Measurements from ENCODE around the gene CYYR1.

Gene CYYR1

DNA sequence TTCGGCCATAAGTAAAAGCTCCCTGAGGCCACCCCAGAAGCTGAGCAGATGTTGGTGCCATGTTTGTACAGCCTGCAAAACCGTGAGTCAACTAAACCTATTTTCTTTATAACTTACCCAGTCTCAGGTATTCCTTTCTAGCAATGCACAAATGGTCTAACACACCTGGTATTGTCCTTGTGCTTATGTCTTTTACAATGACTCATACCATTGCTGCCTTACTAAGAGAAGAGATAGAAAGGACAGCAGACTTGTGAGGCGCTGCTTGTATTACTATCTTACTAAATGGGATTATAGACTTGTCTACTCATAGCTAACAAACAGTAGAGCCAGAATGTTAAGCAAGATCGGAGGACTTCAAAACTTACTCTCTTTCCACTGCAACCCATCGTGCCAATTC, 18.5 kb upstream of the CYYR1 start:
- Histone ChIP-seq H3K36me3 (ENCODE audit: insufficient read depth, low read length) (no peaks in the 10 kb centered on the region), H3K4me3 (no peak overlapping the region), H3K27ac (no peak overlapping the region), H3K9me3 (ENCODE audit: low read depth, low read length) (no peaks in the 10 kb centered on the region), H3K9ac (ENCODE audit: insufficient read length) (no peak overlapping the region)
- no peak for DNase-seq (ENCODE audit: low read depth, low spot score)
- TF ChIP-seq FOXP2 (optimal IDR thresholded peaks at IDR 0.05; ENCODE audit: control extremely low read depth, extremely low read length, insufficient read depth) (no peak), POLR2AphosphoS5 (IDR thresholded peaks at IDR 0.05; ENCODE audit: borderline replicate concordance, low read depth, low read length) (no peak), EZH2 (IDR thresholded peaks at IDR 0.05) (no peak)

DNA sequence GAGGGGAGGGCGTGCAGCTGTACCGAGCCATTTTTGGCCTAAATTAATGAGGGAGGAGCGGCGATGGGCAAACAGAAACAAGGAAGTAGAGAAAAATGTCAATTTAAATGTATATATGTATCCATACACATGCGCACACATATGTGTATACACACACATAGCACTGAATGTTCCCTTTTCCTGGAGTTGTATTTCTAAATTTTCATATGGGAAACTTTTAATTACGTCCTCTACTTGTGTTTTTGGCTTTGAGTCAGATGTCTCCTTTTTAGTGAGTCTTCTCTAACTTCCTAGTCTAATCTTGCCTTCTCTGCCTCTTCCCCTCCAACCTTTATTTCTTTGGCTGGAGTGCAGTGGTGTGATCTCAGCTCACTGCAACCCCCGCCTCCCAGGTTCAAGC, 15.4 kb upstream of the CYYR1 start:
- Histone ChIP-seq H3K9ac (ENCODE audit: insufficient read length) (peak overlapping the region; percentile 22), H3K36me3 (ENCODE audit: insufficient read depth, low read length) (no peaks in the 10 kb centered on the region), H3K9me3 (ENCODE audit: low read depth, low read length) (no peaks in the 10 kb centered on the region), H3K4me3 (no peak overlapping the region), H3K27ac (no peak overlapping the region; the same call in 1 of the 2 replicates)
- TF ChIP-seq EZH2 (IDR thresholded peaks at IDR 0.05) (no peak), POLR2AphosphoS5 (IDR thresholded peaks at IDR 0.05; ENCODE audit: borderline replicate concordance, low read depth, low read length) (no peak), FOXP2 (optimal IDR thresholded peaks at IDR 0.05; ENCODE audit: control extremely low read depth, extremely low read length, insufficient read depth) (no peak)
- no peak for DNase-seq (ENCODE audit: low read depth, low spot score)

DNA sequence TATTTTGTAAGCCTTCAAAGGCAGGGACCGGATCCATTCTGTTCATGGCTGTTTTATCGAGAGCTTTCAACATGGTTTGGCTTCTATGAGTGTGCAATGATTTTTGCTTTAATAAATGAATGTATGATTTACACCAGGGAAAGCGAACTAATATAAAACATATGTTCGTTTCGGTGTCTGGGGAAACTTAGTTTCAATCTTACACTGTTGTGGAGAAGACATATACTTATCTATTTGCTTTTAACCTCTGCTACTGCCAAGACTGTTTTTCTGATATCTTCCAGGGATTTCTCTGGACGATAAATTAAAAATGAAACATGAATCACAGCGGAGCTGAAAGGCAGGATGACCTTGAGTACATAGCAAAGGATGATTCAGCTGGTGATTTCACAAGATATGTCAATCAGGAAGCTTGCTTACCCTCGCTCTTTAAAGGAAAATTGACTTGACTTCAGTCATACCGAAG, 14.7 kb upstream of the CYYR1 start:
- TF ChIP-seq EZH2 (IDR thresholded peaks at IDR 0.05) (no peak), FOXP2 (optimal IDR thresholded peaks at IDR 0.05; ENCODE audit: control extremely low read depth, extremely low read length, insufficient read depth) (no peak), POLR2AphosphoS5 (IDR thresholded peaks at IDR 0.05; ENCODE audit: borderline replicate concordance, low read depth, low read length) (no peak)
- no peaks in the 10 kb centered on the region for H3K36me3 ChIP-seq (ENCODE audit: insufficient read depth, low read length)
- H3K4me3 ChIP-seq, result peak overlapping the region; percentile 64
- H3K9ac ChIP-seq (ENCODE audit: insufficient read length), result peak overlapping the region; percentile 22
- no peaks in the 10 kb centered on the region for H3K9me3 ChIP-seq (ENCODE audit: low read depth, low read length)
- DNase-seq (ENCODE audit: low read depth, low spot score), result peak; percentile 66
- peak overlapping the region; percentile 56 for H3K27ac ChIP-seq

DNA sequence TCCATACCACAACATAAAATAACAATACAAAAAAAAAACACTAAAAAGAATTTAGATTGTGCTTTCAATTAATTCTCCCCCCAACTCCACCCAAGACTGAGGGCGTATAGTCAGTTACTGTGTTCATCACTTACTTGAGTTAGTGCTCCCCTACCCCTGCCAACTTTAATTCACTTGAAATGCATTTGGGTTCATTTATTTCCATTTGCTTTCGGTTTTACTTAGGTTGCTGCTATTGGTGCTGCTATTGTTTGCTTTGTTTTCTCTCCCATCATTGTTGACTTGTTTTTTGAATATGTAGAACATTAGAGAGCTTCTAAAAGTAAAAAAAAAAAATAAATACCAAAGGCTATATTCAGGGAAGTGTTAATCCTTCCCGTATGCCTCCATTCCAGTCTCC, 10.7 kb upstream of the CYYR1 start:
- H3K9me3 ChIP-seq (ENCODE audit: low read depth, low read length), result no peaks in the 10 kb centered on the region; the same call in 1 of the 2 replicates
- no peaks in the 10 kb centered on the region for H3K36me3 ChIP-seq (ENCODE audit: insufficient read depth, low read length)
- H3K4me3 ChIP-seq, result no peak overlapping the region
- TF ChIP-seq EZH2 (IDR thresholded peaks at IDR 0.05), result no peak
- no peak overlapping the region for H3K9ac ChIP-seq (ENCODE audit: insufficient read length)
- H3K27ac ChIP-seq, result no peak overlapping the region
- DNase-seq (ENCODE audit: low read depth, low spot score), result no peak

DNA sequence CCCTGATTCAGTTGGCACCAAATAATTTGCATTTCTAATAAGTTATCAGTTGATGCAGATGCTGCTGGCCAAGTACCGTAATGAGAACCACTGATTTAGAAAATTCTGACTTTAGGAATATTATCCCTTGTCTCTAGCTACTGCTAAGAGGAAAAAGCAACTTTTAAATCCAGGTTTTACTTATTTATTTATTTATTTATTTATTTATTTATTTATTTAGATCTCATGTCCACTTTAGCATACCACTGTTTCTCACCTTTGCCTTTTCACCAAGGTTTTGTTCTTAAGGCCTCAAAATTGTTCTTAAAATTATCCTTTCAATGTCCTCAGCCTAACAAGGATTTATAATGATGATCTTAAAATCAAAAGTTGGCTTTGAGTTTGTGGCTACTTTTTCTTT, 8.7 kb upstream of the CYYR1 start:
- TF ChIP-seq EZH2 (IDR thresholded peaks at IDR 0.05) (no peak), POLR2AphosphoS5 (IDR thresholded peaks at IDR 0.05; ENCODE audit: borderline replicate concordance, low read depth, low read length) (no peak), FOXP2 (optimal IDR thresholded peaks at IDR 0.05; ENCODE audit: control extremely low read depth, extremely low read length, insufficient read depth) (no peak)
- H3K36me3 ChIP-seq (ENCODE audit: insufficient read depth, low read length), result no peaks in the 10 kb centered on the region
- no peak for DNase-seq (ENCODE audit: low read depth, low spot score)
- no peak overlapping the region for H3K4me3 ChIP-seq
- peaks cover 2% of the 10 kb centered on the region; the same call in 1 of the 2 replicates for H3K9me3 ChIP-seq (ENCODE audit: low read depth, low read length)
- H3K27ac ChIP-seq, result no peak overlapping the region
- H3K9ac ChIP-seq (ENCODE audit: insufficient read length), result no peak overlapping the region

DNA sequence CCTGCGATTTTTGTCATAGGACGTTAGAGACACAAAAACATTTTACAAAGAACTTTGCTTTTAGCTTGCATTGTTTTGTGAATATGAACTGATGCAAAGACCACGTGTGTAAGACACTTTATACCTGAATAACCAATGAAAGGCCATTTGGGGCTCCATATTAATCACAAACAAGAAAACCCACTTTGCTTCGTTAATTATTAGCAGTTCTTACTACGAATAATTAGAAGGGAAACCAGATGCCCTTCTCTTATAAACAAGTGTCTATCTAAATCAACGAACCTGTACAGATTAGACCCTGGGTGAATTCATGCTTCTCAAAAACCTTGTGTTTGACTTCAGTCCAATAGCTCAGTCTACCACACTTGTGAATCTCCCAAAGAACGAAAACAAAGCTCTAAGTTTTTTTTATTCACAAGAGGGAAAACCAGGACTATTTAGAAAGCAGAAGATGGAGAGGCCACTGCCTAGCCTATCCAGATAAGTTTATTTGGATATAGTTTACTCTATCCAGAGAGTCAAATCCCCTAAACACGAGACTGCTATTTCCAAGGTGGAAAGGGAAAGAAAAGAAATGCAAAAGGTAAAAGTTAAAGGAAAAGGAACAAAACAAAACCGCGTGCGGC, 897 bp downstream of the CYYR1 start:
- Histone ChIP-seq H3K9me3 (ENCODE audit: low read depth, low read length) (peaks cover 9% of the 10 kb centered on the region; the same call in 1 of the 2 replicates), H3K27ac (peak overlapping the region; percentile 87), H3K36me3 (ENCODE audit: insufficient read depth, low read length) (no peaks in the 10 kb centered on the region), H3K4me3 (peak overlapping the region; percentile 96), H3K9ac (ENCODE audit: insufficient read length) (peak overlapping the region; percentile 92)
- no peak for DNase-seq (ENCODE audit: low read depth, low spot score)
- no peak for TF ChIP-seq FOXP2 (optimal IDR thresholded peaks at IDR 0.05; ENCODE audit: control extremely low read depth, extremely low read length, insufficient read depth)

DNA sequence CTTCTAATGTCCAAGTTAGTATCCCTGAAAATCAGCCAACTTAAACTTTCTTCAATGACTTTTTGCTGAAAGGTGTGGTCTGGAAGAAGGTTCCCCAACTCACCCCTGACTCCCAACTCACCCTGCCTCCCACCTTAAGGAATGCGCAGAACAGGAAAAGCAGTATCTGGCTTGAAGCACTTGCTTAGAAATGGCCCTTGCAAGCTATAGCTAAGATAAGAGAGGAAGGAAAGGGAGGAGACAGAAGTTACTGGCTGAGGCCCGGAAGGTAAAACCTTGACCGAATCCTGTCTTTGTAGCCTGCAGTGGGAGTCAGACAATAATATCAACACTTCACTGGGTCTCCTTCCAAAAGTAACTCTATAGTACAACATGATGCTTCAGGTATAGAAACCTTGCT, 2.9 kb downstream of the CYYR1 start:
- H3K36me3 ChIP-seq (ENCODE audit: insufficient read depth, low read length), result peaks cover 12% of the 10 kb centered on the region
- no peak for TF ChIP-seq EZH2 (IDR thresholded peaks at IDR 0.05)
- no peak for TF ChIP-seq POLR2AphosphoS5 (IDR thresholded peaks at IDR 0.05; ENCODE audit: borderline replicate concordance, low read depth, low read length)
- no peak for TF ChIP-seq FOXP2 (optimal IDR thresholded peaks at IDR 0.05; ENCODE audit: control extremely low read depth, extremely low read length, insufficient read depth)
- H3K9ac ChIP-seq (ENCODE audit: insufficient read length), result no peak overlapping the region
- peak overlapping the region; percentile 26; the same call in 1 of the 2 replicates for H3K27ac ChIP-seq
- no peak for DNase-seq (ENCODE audit: low read depth, low spot score)
- peaks cover 2% of the 10 kb centered on the region; the same call in 1 of the 2 replicates for H3K9me3 ChIP-seq (ENCODE audit: low read depth, low read length)
- no peak overlapping the region for H3K4me3 ChIP-seq

DNA sequence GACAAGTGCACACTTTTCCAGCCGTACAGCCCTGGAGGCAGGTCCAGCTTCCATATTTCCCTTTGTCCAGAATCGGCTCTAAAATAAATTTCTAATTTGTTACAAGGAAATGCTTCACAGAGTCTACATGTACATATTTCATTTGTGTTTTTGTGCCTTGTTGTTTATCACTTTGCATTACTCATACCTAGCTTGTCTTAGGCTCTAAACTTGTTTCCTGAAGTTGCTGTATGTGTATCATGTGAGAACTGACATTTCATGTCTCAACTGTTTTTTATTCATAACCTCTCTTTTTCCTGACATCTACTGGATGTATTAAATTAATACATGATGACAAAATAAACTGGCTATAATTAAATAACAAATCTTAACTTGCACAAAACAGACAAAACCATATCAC, 7.5 kb downstream of the CYYR1 start:
- H3K36me3 ChIP-seq (ENCODE audit: insufficient read depth, low read length), result peaks cover 33% of the 10 kb centered on the region
- H3K4me3 ChIP-seq, result no peak overlapping the region
- H3K9me3 ChIP-seq (ENCODE audit: low read depth, low read length), result no peaks in the 10 kb centered on the region
- H3K27ac ChIP-seq, result no peak overlapping the region
- TF ChIP-seq POLR2AphosphoS5 (IDR thresholded peaks at IDR 0.05; ENCODE audit: borderline replicate concordance, low read depth, low read length) (no peak), EZH2 (IDR thresholded peaks at IDR 0.05) (no peak), FOXP2 (optimal IDR thresholded peaks at IDR 0.05; ENCODE audit: control extremely low read depth, extremely low read length, insufficient read depth) (no peak)
- H3K9ac ChIP-seq (ENCODE audit: insufficient read length), result no peak overlapping the region
- no peak for DNase-seq (ENCODE audit: low read depth, low spot score)

DNA sequence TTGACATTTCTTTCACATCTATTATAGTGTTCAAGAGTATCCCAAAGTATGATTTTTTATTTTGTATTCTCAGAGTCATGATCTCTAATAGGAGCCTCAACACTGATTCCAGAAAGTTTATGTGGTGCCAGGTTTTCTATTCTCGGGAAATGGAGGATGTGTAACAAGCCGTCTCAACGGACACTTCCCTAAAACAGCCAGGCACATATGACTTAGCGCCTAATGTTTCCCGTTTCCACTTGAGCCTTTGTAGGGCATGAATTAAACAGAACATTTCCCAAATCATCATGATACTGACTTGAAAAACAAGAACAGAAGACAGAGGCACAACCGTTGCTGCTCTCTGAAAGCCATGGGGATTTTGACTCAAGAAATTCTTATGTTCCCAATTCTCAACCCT, 8.0 kb downstream of the CYYR1 start:
- H3K27ac ChIP-seq, result no peak overlapping the region
- H3K9ac ChIP-seq (ENCODE audit: insufficient read length), result no peak overlapping the region
- H3K36me3 ChIP-seq (ENCODE audit: insufficient read depth, low read length), result peaks cover 33% of the 10 kb centered on the region
- H3K4me3 ChIP-seq, result no peak overlapping the region
- H3K9me3 ChIP-seq (ENCODE audit: low read depth, low read length), result no peaks in the 10 kb centered on the region
- TF ChIP-seq EZH2 (IDR thresholded peaks at IDR 0.05) (no peak), FOXP2 (optimal IDR thresholded peaks at IDR 0.05; ENCODE audit: control extremely low read depth, extremely low read length, insufficient read depth) (no peak), POLR2AphosphoS5 (IDR thresholded peaks at IDR 0.05; ENCODE audit: borderline replicate concordance, low read depth, low read length) (no peak)
- DNase-seq (ENCODE audit: low read depth, low spot score), result no peak
